Panc1 (cell line): ENCODE results near the gene EOLA1. TPM values are rescaled to one million over a fixed set of nuclear protein-coding genes. Genes with fewer than 3 reads are reported as not detected.

Experiments used
- ATAC-seq: fragments of 200-7000 bp; cut with Tn5 transposase; 2 replicates; pipeline ENCODE4 v1.9.1; 2020; ENCODE audit warnings: mild to moderate bottlenecking, moderate library complexity
- BruUV-seq: library from RNA; stranded (reverse); fragments of 400-500 nt; replicated peaks from 2 replicates; lab custom pipeline; 2021; lab: Mats Ljungman, UMichigan
- CTCF ChIA-PET: fragments of 300-600 bp; sonication (Branson Sonifier 250); formaldehyde crosslinking; loops from one replicate; lab custom pipeline; 2022; ENCODE audit warnings: antibody characterized with exemption; lab: Charles Lee
- POLR2A ChIA-PET: fragments of 300-600 bp; sonication (Branson Sonifier 250); formaldehyde crosslinking; loops from one replicate; lab custom pipeline; 2022; ENCODE audit warnings: antibody characterized with exemption; lab: Charles Lee
- DNase-seq: peaks from one replicate; pipeline ENCODE4 v3.0.0-alpha.2; 2010; ENCODE audit warnings: low read depth, low spot score
- H3K27ac ChIP-seq: 2 replicates; pipeline ENCODE4 v1.5.1; 2011; ENCODE audit warnings: mild to moderate bottlenecking, low read length, inconsistent platforms
- H3K27me3 ChIP-seq: fragments of 200-500 bp; sonication (Bioruptor generic); 2 replicates; pipeline ENCODE4 v1.6.0; 2014; ENCODE audit warnings: low read length, inconsistent platforms; ENCODE audit not compliant: control insufficient read depth, insufficient read depth
- H3K36me3 ChIP-seq: fragments of 200-500 bp; sonication (Bioruptor generic); 2 replicates; pipeline ENCODE4 v1.5.1; 2014; ENCODE audit warnings: inconsistent platforms, mild to moderate bottlenecking, low read length, moderate library complexity; ENCODE audit not compliant: control insufficient read depth, insufficient read depth
- H3K4me1 ChIP-seq: 2 replicates; pipeline ENCODE4 v1.5.1; 2011; ENCODE audit warnings: inconsistent platforms, mild to moderate bottlenecking, low read length, moderate library complexity; ENCODE audit not compliant: control insufficient read depth, insufficient read depth
- H3K4me3 ChIP-seq, 2 experiments: 2 replicates each; pipeline ENCODE4 v1.5.1; 2011 to 2012; ENCODE audit warnings: low read depth in 2 of 2, low read length in 2 of 2, mild to moderate bottlenecking in 2 of 2, inconsistent platforms in 1 of 2, moderate library complexity in 1 of 2
- H3K9me3 ChIP-seq: fragments of 200-500 bp; sonication (Bioruptor generic); 2 replicates; pipeline ENCODE4 v1.5.1; 2014; ENCODE audit warnings: low read depth, mild to moderate bottlenecking, inconsistent platforms, low read length, moderate library complexity; ENCODE audit not compliant: control insufficient read depth, insufficient read depth
- POLR2AphosphoS5 ChIP-seq: IDR thresholded peaks from 2 replicates; pipeline ENCODE4 v1.6.1; 2012; ENCODE audit warnings: mild to moderate bottlenecking, low read depth, low read length, moderate library complexity
- SIN3A ChIP-seq: IDR thresholded peaks from 2 replicates; pipeline ENCODE4 v1.6.1; 2012; ENCODE audit warnings: low read depth, mild to moderate bottlenecking, low read length, moderate library complexity, borderline replicate concordance; ENCODE audit not compliant: insufficient read depth
- TCF7L2 ChIP-seq: IDR thresholded peaks from 2 replicates; pipeline ENCODE4 v1.6.1; 2011; ENCODE audit warnings: mild to moderate bottlenecking, low read depth, low read length, inconsistent platforms
- in situ Hi-C: cut with HindIII; loops from 2 replicates; pipeline ENCODE4 v1.10.0; 2016; ENCODE audit warnings: low sequenced_read_pairs, low pct_unique_long_range_greater_than_20kb
- intact Hi-C: fragments of 100-400 bp; cut with micrococcal nuclease; formaldehyde crosslinking; loops from one replicate; pipeline ENCODE4 v1.10.0; 2022; ENCODE audit not compliant: unreplicated experiment
- total RNA-seq: library from RNA; stranded (reverse); gene quantifications from one replicate; pipeline ENCODE4 v1.2.1, GENCODE V29; 2021; ENCODE audit not compliant: unreplicated experiment
- TF ChIP-seq, protein P1 (sequence below): fragments of 450-650 bp; IDR thresholded peaks from 2 replicates; pipeline ENCODE4 v1.5.1; 2017; ENCODE audit warnings: mild to moderate bottlenecking
- TF ChIP-seq, protein P2 (sequence below), 2 experiments: IDR thresholded peaks; 2 replicates each; pipeline ENCODE4 v1.6.1; 2011 to 2012; ENCODE audit warnings: low read depth in 2 of 2, control low read depth in 1 of 2, low read length in 1 of 2, mild to moderate bottlenecking in 1 of 2, moderate library complexity in 1 of 2; ENCODE audit not compliant: insufficient read depth in 1 of 2

The EOLA1 gene
- total RNA-seq, 1 experiment from 2014 or later = 26.8 TPM

DNA sequence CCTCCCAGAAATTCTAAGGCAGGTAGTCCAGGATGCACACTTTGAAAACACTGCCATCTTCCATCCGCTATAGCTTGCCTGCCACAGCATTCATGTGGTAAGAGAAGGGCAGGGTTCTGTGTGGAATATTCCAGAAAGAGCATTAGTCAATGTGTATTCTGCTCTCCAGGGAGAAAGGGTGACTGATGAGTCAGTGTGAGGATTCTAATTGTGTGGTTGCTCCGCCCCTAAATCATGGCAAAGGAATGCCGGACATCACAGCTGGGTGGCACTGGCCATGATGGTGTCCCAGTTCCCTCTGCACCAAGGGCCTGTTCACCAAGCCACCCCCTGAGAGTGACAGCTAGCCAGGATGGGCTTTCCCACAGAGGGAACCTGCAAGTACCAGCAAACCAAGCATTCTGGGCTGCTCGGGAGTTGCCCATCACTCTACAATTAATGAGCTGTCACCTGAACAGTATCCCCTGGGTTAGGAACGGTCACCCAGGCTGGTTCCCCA, 45.2 kb upstream of the EOLA1 start:
- CTCF ChIA-PET = interaction anchor here (0.6 kb wide), 1 partner anchor 1650 kb away, joined by 5 read pairs; no protein-coding TSS in a partner anchor

DNA sequence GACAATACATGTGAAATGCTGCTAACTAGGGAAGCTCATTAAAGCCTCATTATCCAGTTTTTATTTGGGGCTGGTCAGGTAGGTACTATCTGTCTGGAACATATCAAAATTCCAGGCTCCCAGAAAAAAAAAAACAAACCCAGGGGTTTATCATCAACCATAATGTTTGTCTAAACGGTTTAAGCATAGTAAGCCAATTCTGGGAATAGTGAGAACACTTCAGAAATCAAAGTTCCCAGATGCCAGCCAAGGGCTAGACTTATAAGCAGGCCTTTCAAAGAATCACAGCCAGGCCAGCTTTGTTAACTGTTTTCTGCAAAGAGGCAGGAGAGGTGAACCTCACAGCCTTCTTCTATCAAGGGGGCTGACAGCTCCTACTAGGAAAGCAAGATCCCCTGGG, 43.8 kb upstream of the EOLA1 start:
- Histone ChIP-seq H3K36me3 (no peaks in the 10 kb centered on the region; the same call in 1 of the 2 replicates), H3K4me1 (peaks cover 4% of the 10 kb centered on the region), H3K27me3 (no peaks in the 10 kb centered on the region), H3K4me3 (no peak overlapping the region), H3K9me3 (no peaks in the 10 kb centered on the region), H3K27ac (no peak overlapping the region)
- intact Hi-C loops (no loop called here), in situ Hi-C loops (no loop called here)
- ChIA-PET CTCF (interaction anchor here (0.6 kb wide), 1 partner anchor 401 kb away, joined by 4 read pairs; no protein-coding TSS in a partner anchor), POLR2A (interaction anchor here (1.0 kb wide), 1 partner anchor 42 kb away, joined by 8 read pairs; no protein-coding TSS in a partner anchor)
- DNase-seq = no peak
- BruUV-seq = no TSS peak
- no peak for ATAC-seq
- TF ChIP-seq, protein P1, sequence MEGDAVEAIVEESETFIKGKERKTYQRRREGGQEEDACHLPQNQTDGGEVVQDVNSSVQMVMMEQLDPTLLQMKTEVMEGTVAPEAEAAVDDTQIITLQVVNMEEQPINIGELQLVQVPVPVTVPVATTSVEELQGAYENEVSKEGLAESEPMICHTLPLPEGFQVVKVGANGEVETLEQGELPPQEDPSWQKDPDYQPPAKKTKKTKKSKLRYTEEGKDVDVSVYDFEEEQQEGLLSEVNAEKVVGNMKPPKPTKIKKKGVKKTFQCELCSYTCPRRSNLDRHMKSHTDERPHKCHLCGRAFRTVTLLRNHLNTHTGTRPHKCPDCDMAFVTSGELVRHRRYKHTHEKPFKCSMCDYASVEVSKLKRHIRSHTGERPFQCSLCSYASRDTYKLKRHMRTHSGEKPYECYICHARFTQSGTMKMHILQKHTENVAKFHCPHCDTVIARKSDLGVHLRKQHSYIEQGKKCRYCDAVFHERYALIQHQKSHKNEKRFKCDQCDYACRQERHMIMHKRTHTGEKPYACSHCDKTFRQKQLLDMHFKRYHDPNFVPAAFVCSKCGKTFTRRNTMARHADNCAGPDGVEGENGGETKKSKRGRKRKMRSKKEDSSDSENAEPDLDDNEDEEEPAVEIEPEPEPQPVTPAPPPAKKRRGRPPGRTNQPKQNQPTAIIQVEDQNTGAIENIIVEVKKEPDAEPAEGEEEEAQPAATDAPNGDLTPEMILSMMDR = no peak

More for the DNA sequence above, 45.2 kb upstream of the EOLA1 start:
- H3K4me3 ChIP-seq = no peak overlapping the region
- no peak overlapping the region for H3K27ac ChIP-seq
- no peak for TF ChIP-seq SIN3A
- no peak for TF ChIP-seq POLR2AphosphoS5
- no peak for TF ChIP-seq TCF7L2
- TF ChIP-seq, protein P2, sequence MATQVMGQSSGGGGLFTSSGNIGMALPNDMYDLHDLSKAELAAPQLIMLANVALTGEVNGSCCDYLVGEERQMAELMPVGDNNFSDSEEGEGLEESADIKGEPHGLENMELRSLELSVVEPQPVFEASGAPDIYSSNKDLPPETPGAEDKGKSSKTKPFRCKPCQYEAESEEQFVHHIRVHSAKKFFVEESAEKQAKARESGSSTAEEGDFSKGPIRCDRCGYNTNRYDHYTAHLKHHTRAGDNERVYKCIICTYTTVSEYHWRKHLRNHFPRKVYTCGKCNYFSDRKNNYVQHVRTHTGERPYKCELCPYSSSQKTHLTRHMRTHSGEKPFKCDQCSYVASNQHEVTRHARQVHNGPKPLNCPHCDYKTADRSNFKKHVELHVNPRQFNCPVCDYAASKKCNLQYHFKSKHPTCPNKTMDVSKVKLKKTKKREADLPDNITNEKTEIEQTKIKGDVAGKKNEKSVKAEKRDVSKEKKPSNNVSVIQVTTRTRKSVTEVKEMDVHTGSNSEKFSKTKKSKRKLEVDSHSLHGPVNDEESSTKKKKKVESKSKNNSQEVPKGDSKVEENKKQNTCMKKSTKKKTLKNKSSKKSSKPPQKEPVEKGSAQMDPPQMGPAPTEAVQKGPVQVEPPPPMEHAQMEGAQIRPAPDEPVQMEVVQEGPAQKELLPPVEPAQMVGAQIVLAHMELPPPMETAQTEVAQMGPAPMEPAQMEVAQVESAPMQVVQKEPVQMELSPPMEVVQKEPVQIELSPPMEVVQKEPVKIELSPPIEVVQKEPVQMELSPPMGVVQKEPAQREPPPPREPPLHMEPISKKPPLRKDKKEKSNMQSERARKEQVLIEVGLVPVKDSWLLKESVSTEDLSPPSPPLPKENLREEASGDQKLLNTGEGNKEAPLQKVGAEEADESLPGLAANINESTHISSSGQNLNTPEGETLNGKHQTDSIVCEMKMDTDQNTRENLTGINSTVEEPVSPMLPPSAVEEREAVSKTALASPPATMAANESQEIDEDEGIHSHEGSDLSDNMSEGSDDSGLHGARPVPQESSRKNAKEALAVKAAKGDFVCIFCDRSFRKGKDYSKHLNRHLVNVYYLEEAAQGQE (IDR thresholded peaks at IDR 0.05; ENCODE audit: insufficient read depth in 1 of 2, low read depth in 2 of 2, low read length in 1 of 2) = no peak
- TF ChIP-seq, protein P1 = no peak
- BruUV-seq = no TSS peak
- no peaks in the 10 kb centered on the region for H3K27me3 ChIP-seq
- ATAC-seq = peak; percentile 83
- intact Hi-C loops = no loop called here
- in situ Hi-C loops = no loop called here
- DNase-seq = peak; percentile 92
- peaks cover 2% of the 10 kb centered on the region; the same call in 1 of the 2 replicates for H3K36me3 ChIP-seq
- no peaks in the 10 kb centered on the region for H3K9me3 ChIP-seq
- POLR2A ChIA-PET = no interaction called here
- H3K4me1 ChIP-seq = peaks cover 4% of the 10 kb centered on the region
